DOHH2 (cell line): Measurements from ENCODE around the gene ATXN7L3.

Source experiments
- H3F3A ChIP-seq: fragments of 200-600 bp; sonication (generic), shearing (Covaris generic); 2 replicates; pipeline ENCODE4 v1.6.0; 2016; ENCODE audit warnings: antibody characterized with exemption, mild to moderate bottlenecking; ENCODE audit not compliant: control insufficient read depth, insufficient read depth
- H3K27ac ChIP-seq: fragments of 200-600 bp; sonication (generic); 2 replicates; pipeline ENCODE4 v1.5.1; 2014; ENCODE audit warnings: low read depth, mild to moderate bottlenecking, low read length, moderate library complexity
- H3K27me3 ChIP-seq: fragments of 200-600 bp; sonication (generic); 2 replicates; pipeline ENCODE4 v1.6.1; 2014; ENCODE audit warnings: mild to moderate bottlenecking, low read length, mixed read lengths; ENCODE audit not compliant: control insufficient read depth
- H3K36me3 ChIP-seq: fragments of 200-600 bp; sonication (generic); 2 replicates; pipeline ENCODE4 v1.6.1; 2014; ENCODE audit warnings: mild to moderate bottlenecking, low read length, moderate library complexity, mixed read lengths; ENCODE audit not compliant: control insufficient read depth
- H3K4me1 ChIP-seq: fragments of 200-600 bp; sonication (generic); 2 replicates; pipeline ENCODE4 v1.6.1; 2014; ENCODE audit warnings: mild to moderate bottlenecking, low read length, mixed read lengths; ENCODE audit not compliant: control insufficient read depth
- H3K4me2 ChIP-seq: fragments of 200-600 bp; sonication (generic); 2 replicates; pipeline ENCODE4 v1.6.0; 2014; ENCODE audit warnings: mild to moderate bottlenecking, low read length, moderate library complexity
- H3K4me3 ChIP-seq: fragments of 200-600 bp; sonication (generic); 2 replicates; pipeline ENCODE4 v1.5.1; 2014; ENCODE audit warnings: mild to moderate bottlenecking, low read length, mixed read lengths
- H3K79me2 ChIP-seq: fragments of 200-600 bp; sonication (generic); 2 replicates; pipeline ENCODE4 v1.6.1; 2014; ENCODE audit warnings: mild to moderate bottlenecking, low read length, mixed read lengths; ENCODE audit not compliant: control insufficient read depth
- H3K9me2 ChIP-seq: fragments of 200-600 bp; sonication (generic); replicated peaks from 2 replicates; pipeline ENCODE4 v1.6.1; 2014; ENCODE audit warnings: mild to moderate bottlenecking, low read length, mixed read lengths; ENCODE audit not compliant: control insufficient read depth
- H3K9me3 ChIP-seq: fragments of 200-600 bp; sonication (generic); 2 replicates; pipeline ENCODE4 v1.6.1; 2014; ENCODE audit warnings: antibody characterized with exemption, low read length, mixed read lengths; ENCODE audit not compliant: control insufficient read depth, insufficient read depth
- H4K20me1 ChIP-seq: fragments of 200-600 bp; sonication (generic); 2 replicates; pipeline ENCODE4 v1.6.0; 2014; ENCODE audit warnings: low read depth, mild to moderate bottlenecking, antibody characterized with exemption, low read length, moderate library complexity; ENCODE audit not compliant: control insufficient read depth, insufficient read depth
- EZH2phosphoT487 ChIP-seq: fragments of 200-600 bp; sonication (generic); IDR thresholded peaks from 2 replicates; pipeline ENCODE4 v1.6.1; 2017; ENCODE audit warnings: borderline replicate concordance, mild to moderate bottlenecking, antibody characterized with exemption, low read length, moderate library complexity, mixed read lengths
- TF ChIP-seq, protein P1 (sequence below): fragments of 200-600 bp; sonication (generic); IDR thresholded peaks from one replicate; pipeline ENCODE4 v1.5.1; 2014; ENCODE audit warnings: antibody characterized with exemption, mild to moderate bottlenecking, low read depth, low read length; ENCODE audit not compliant: poor library complexity, severe bottlenecking

Gene ATXN7L3

DNA sequence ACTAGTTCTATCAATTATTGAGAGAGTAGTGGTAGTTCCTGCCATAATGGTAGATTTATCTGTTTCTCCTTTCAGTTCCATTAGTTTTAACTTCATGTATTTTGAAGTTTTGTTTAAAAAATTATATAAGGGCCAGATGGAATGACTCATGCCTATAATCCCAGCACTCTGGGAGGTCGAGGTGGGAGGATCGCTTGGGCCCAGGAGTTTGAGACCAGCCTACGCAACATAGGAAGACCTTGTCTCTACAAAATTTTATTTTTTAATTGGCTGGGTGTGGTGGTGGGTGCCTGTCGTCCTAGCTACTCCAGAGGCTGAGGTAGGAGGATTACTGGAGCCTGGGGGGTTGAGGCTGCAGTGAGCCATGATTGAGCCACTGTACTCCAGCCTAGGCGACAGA, 33.9 kb upstream of the ATXN7L3 start:
- Histone ChIP-seq H3K9me3 (no peaks in the 10 kb centered on the region), H3K27me3 (no peaks in the 10 kb centered on the region), H3K4me1 (peaks cover 18% of the 10 kb centered on the region), H3K79me2 (no peaks in the 10 kb centered on the region), H3K9me2 (no peaks in the 10 kb centered on the region), H3K27ac (no peak overlapping the region), H3K4me3 (no peak overlapping the region), H3K4me2 (no peak overlapping the region), H4K20me1 (no peaks in the 10 kb centered on the region), H3K36me3 (no peaks in the 10 kb centered on the region), H3F3A (no peaks in the 10 kb centered on the region)
- TF ChIP-seq EZH2phosphoT487 = no peak
- TF ChIP-seq, protein P1, sequence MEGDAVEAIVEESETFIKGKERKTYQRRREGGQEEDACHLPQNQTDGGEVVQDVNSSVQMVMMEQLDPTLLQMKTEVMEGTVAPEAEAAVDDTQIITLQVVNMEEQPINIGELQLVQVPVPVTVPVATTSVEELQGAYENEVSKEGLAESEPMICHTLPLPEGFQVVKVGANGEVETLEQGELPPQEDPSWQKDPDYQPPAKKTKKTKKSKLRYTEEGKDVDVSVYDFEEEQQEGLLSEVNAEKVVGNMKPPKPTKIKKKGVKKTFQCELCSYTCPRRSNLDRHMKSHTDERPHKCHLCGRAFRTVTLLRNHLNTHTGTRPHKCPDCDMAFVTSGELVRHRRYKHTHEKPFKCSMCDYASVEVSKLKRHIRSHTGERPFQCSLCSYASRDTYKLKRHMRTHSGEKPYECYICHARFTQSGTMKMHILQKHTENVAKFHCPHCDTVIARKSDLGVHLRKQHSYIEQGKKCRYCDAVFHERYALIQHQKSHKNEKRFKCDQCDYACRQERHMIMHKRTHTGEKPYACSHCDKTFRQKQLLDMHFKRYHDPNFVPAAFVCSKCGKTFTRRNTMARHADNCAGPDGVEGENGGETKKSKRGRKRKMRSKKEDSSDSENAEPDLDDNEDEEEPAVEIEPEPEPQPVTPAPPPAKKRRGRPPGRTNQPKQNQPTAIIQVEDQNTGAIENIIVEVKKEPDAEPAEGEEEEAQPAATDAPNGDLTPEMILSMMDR = no peak

- Histone ChIP-seq H3K9me2 (no peaks in the 10 kb centered on the region), H3K4me1 (peaks cover 27% of the 10 kb centered on the region), H3F3A (no peaks in the 10 kb centered on the region; the same call in 1 of the 2 replicates), H3K27me3 (no peaks in the 10 kb centered on the region), H3K27ac (no peak overlapping the region), H3K9me3 (no peaks in the 10 kb centered on the region), H4K20me1 (no peaks in the 10 kb centered on the region), H3K4me2 (no peak overlapping the region), H3K79me2 (no peaks in the 10 kb centered on the region), H3K4me3 (no peak overlapping the region), H3K36me3 (no peaks in the 10 kb centered on the region)
- TF ChIP-seq, protein P1 = no peak
- no peak for TF ChIP-seq EZH2phosphoT487
Observed at GRCh38 chr17:44232061-44232460, 32.4 kb upstream of the ATXN7L3 start.

- Histone ChIP-seq H3K4me1 (peaks cover 27% of the 10 kb centered on the region), H3K4me2 (no peak overlapping the region), H3F3A (no peaks in the 10 kb centered on the region; the same call in 1 of the 2 replicates), H3K36me3 (no peaks in the 10 kb centered on the region), H3K79me2 (no peaks in the 10 kb centered on the region), H4K20me1 (no peaks in the 10 kb centered on the region), H3K27me3 (no peaks in the 10 kb centered on the region), H3K9me2 (no peaks in the 10 kb centered on the region), H3K4me3 (no peak overlapping the region), H3K27ac (no peak overlapping the region), H3K9me3 (no peaks in the 10 kb centered on the region)
- no peak for TF ChIP-seq EZH2phosphoT487
- TF ChIP-seq, protein P1 = no peak
Observed at GRCh38 chr17:44230140-44230539, 30.5 kb upstream of the ATXN7L3 start.
